GM12878 (cell line): ENCODE measurements around the gene COL25A1. TPM values are rescaled to one million over a fixed set of nuclear protein-coding genes. Genes with fewer than 3 reads are reported as not detected.

Experiments
- ATAC-seq: fragments of 200-7000 bp; cut with Tn5 transposase; 3 replicates; pipeline ENCODE4 v1.9.1; 2020; ENCODE audit warnings: mild to moderate bottlenecking, moderate library complexity
- BruUV-seq: library from RNA; stranded (reverse); fragments of 400-500 nt; replicated peaks from 2 replicates; lab custom pipeline; 2021; lab: Mats Ljungman, UMichigan
- CTCF ChIA-PET: fragments of 300-600 bp; sonication (Branson Sonifier 250); formaldehyde crosslinking; extraction: SDS; loops from one replicate; lab custom pipeline; 2021; ENCODE audit warnings: inconsistent platforms; lab: Yijun Ruan, JAX
- POLR2A ChIA-PET: fragments of 350-600 bp; formaldehyde crosslinking; extraction: SDS; loops from one replicate; lab custom pipeline; 2021; ENCODE audit warnings: inconsistent platforms; lab: Charles Lee
- RAD21 ChIA-PET: fragments of 300-600 bp; sonication (Branson Sonifier 250); formaldehyde crosslinking; loops from one replicate; lab custom pipeline; 2023; ENCODE audit warnings: antibody characterized with exemption; ENCODE audit not compliant: unreplicated experiment; lab: Charles Lee
- SMC1A ChIA-PET: fragments of 300-600 bp; sonication (Branson Sonifier 250); formaldehyde crosslinking; loops from one replicate; lab custom pipeline; 2023; ENCODE audit not compliant: unreplicated experiment, uncharacterized antibody; lab: Charles Lee
- DNase-seq: peaks from one replicate; pipeline ENCODE4 v3.0.0-alpha.2; 2011; ENCODE audit warnings: low read depth, low spot score
- FAIRE-seq: peaks from 3 replicates; lab custom pipeline; 2011; peaks lifted over from hg19 to GRCh38; lab: Jason Lieb, UNC
- H2AFZ ChIP-seq: 2 replicates; pipeline ENCODE4 v1.6.0; 2011; ENCODE audit warnings: low read depth, low read length, control low read depth; ENCODE audit not compliant: control insufficient read depth
- H3K27ac ChIP-seq: 2 replicates; pipeline ENCODE4 v1.5.1; 2011; ENCODE audit warnings: control low read depth; ENCODE audit not compliant: control insufficient read depth, insufficient read depth
- H3K27me3 ChIP-seq, 2 experiments: replicated peaks in 1 of 2; 2 replicates each; pipeline versions ENCODE4 v1.6.0 to v1.6.1; 2011; ENCODE audit warnings: low read length in 1 of 2; ENCODE audit not compliant: control insufficient read depth in 2 of 2, insufficient read depth in 2 of 2
- H3K36me3 ChIP-seq, 2 experiments: 2 replicates each; pipeline ENCODE4 v1.5.1; 2011; ENCODE audit warnings: low read length in 1 of 2; ENCODE audit not compliant: control insufficient read depth in 2 of 2, insufficient read depth in 2 of 2
- H3K4me1 ChIP-seq: 2 replicates; pipeline ENCODE4 v1.6.1; 2011; ENCODE audit warnings: mild to moderate bottlenecking, low read length, moderate library complexity, mixed read lengths; ENCODE audit not compliant: control insufficient read depth, insufficient read depth
- H3K4me2 ChIP-seq: 2 replicates; pipeline ENCODE4 v1.6.0; 2011; ENCODE audit warnings: control low read depth; ENCODE audit not compliant: control insufficient read depth, insufficient read depth
- H3K4me3 ChIP-seq: fragments of 200-600 bp; sonication (generic); 2 replicates; pipeline ENCODE4 v1.5.1; 2016
- H3K79me2 ChIP-seq: 2 replicates; pipeline ENCODE4 v1.6.0; 2011; ENCODE audit warnings: low read length; ENCODE audit not compliant: control insufficient read depth, insufficient read depth
- H3K9ac ChIP-seq: 2 replicates; pipeline ENCODE4 v1.8.0; 2011; ENCODE audit warnings: low read length, control low read depth, mixed read lengths; ENCODE audit not compliant: control insufficient read depth, insufficient read depth
- H3K9me3 ChIP-seq: replicated peaks from 3 replicates; pipeline ENCODE4 v1.5.1; 2011; ENCODE audit warnings: mild to moderate bottlenecking, low read length; ENCODE audit not compliant: control insufficient read depth, insufficient read depth
- H4K20me1 ChIP-seq: 2 replicates; pipeline ENCODE4 v1.6.0; 2011; ENCODE audit not compliant: control insufficient read depth, insufficient read depth
- GATAD2B ChIP-seq: fragments of 450-650 bp; conservative IDR thresholded peaks from 2 replicates; pipeline ENCODE4 v1.6.1; 2017; ENCODE audit warnings: low read depth, mild to moderate bottlenecking, moderate library complexity
- JUNB ChIP-seq: IDR thresholded peaks from 2 replicates; pipeline ENCODE4 v1.6.1; 2016; ENCODE audit warnings: antibody characterized with exemption, mild to moderate bottlenecking
- MXI1 ChIP-seq: fragments of 150-350 bp; IDR thresholded peaks from 2 replicates; pipeline ENCODE4 v1.6.1; 2011; ENCODE audit warnings: low read depth, mild to moderate bottlenecking, inconsistent platforms, low read length, improper control_type of control experiment
- NBN ChIP-seq: fragments of 450-650 bp; IDR thresholded peaks from 2 replicates; pipeline ENCODE4 v1.6.1; 2016
- NFYA ChIP-seq: IDR thresholded peaks from 2 replicates; pipeline ENCODE4 v1.6.1; 2011; ENCODE audit warnings: low read depth, mild to moderate bottlenecking, low read length, improper control_type of control experiment, borderline replicate concordance
- NFYB ChIP-seq: IDR thresholded peaks from 2 replicates; pipeline ENCODE4 v1.6.1; 2011; ENCODE audit warnings: low read depth, mild to moderate bottlenecking, low read length, improper control_type of control experiment, moderate library complexity; ENCODE audit not compliant: insufficient read depth
- ZZZ3 ChIP-seq: IDR thresholded peaks from 2 replicates; pipeline ENCODE4 v1.6.1; 2011; ENCODE audit warnings: low read depth; ENCODE audit not compliant: control insufficient read depth, insufficient read length
- WGBS: methylation state at CpG from one replicate; pipeline ENCODE4 v1.1.6; 2016; ENCODE audit warnings: low lambda C conversion rate; ENCODE audit not compliant: insufficient replicate concordance, insufficient coverage; ENCODE audit errors: missing lambda C conversion rate; 5-methylcytosine and 5-hydroxymethylcytosine counted together
- in situ Hi-C: fragments of 300-500 bp; cut with MboI; formaldehyde crosslinking; loops from 9 replicates; pipeline ENCODE4 v1.14.3; 2018; ENCODE audit warnings: mixed read lengths
- intact Hi-C: fragments of 100-400 bp; cut with micrococcal nuclease; formaldehyde crosslinking; loops from one replicate; pipeline ENCODE4 v1.14.2; 2022; ENCODE audit not compliant: unreplicated experiment
- polyA plus RNA-seq, 11 experiments: library from polyadenylated mRNA; depleted of rRNA in 4 of 11; unstranded in 6 of 11; stranded (reverse) in 5 of 11; fragments of >200 nt; fragmentation: Nextera tagmentation in 4 of 11; fragmentation: Illumina TruSeq in 1 of 11; extraction: Ambion mirVana in 4 of 11; extraction: Trizol in 1 of 11; gene quantifications; 1 replicate in 1 of 11; 2 replicates in 10 of 11; pipeline versions ENCODE4 v1.2.1 to v1.2.3, GENCODE V29; 2011 to 2016; ENCODE audit warnings: inconsistent platforms in 2 of 11, missing spikeins in 2 of 11, low read depth in 1 of 11
- total RNA-seq, 4 experiments: library from RNA; depleted of rRNA in 3 of 4; stranded (reverse); fragments of >200 nt in 3 of 4; fragmentation: Illumina TruSeq in 1 of 4; extraction: Trizol in 1 of 4; gene quantifications; 2 replicates each; pipeline versions ENCODE4 v1.2.1 to v1.2.3, GENCODE V29; 2013 to 2021

COL25A1 gene
- total and polyA plus RNA-seq, 10 of the 15 experiments (the other 5 are each of a cell fraction or from before 2014, with no cell fraction given): 0.01 to 0.26 (median 0.12) TPM; not detected in 6

- no peak overlapping the region for H3K4me3 ChIP-seq
- no peak overlapping the region for H2AFZ ChIP-seq
- FAIRE-seq (no peak), DNase-seq (no peak), ATAC-seq (no peak)
- in situ Hi-C loops (no loop called here), intact Hi-C loops (no loop called here)
- no peak overlapping the region for H3K4me2 ChIP-seq
- H4K20me1 ChIP-seq: no peaks in the 10 kb centered on the region
- SMC1A ChIA-PET: no interaction called here
- BruUV-seq: no TSS peak
- H3K27ac ChIP-seq: no peak overlapping the region
- H3K27me3 ChIP-seq: no peaks in the 10 kb centered on the region
- no peaks in the 10 kb centered on the region for H3K4me1 ChIP-seq
- H3K79me2 ChIP-seq: no peaks in the 10 kb centered on the region
- H3K9me3 ChIP-seq: no peaks in the 10 kb centered on the region
- H3K36me3 ChIP-seq: no peaks in the 10 kb centered on the region
- H3K9ac ChIP-seq: no peak overlapping the region
- no peak for TF ChIP-seq GATAD2B
- POLR2A ChIA-PET: no interaction called here
- CTCF ChIA-PET: no interaction called here
- RAD21 ChIA-PET: no interaction called here
- 16% methylated on average over 6 of the region's 6 CpGs for WGBS
Observed at GRCh38 chr4:108982402-108983185, 319.9 kb downstream of the COL25A1 start.

- no peak overlapping the region for H3K27ac ChIP-seq
- RAD21 ChIA-PET: no interaction called here
- H3K4me3 ChIP-seq: no peak overlapping the region
- no peak for FAIRE-seq
- H3K4me1 ChIP-seq: no peaks in the 10 kb centered on the region
- WGBS: 37% methylated on average over 10 of the region's 10 CpGs
- intact Hi-C loops: no loop called here
- TF ChIP-seq MXI1 (no peak), NFYB (no peak), JUNB (no peak), ZZZ3 (no peak), NFYA (no peak), NBN (no peak)
- no peak overlapping the region for H2AFZ ChIP-seq
- H3K79me2 ChIP-seq: no peaks in the 10 kb centered on the region
- no peak for DNase-seq
- SMC1A ChIA-PET: interaction anchor here (1.0 kb wide), 1 partner anchor 16 kb away, joined by 3 read pairs; no protein-coding TSS in a partner anchor
- BruUV-seq: no TSS peak
- no peaks in the 10 kb centered on the region for H3K27me3 ChIP-seq
- H3K4me2 ChIP-seq: no peak overlapping the region
- no peaks in the 10 kb centered on the region for H3K36me3 ChIP-seq
- CTCF ChIA-PET: no interaction called here
- no peak for ATAC-seq
- in situ Hi-C loops: no loop called here
- POLR2A ChIA-PET: no interaction called here
- H3K9me3 ChIP-seq: no peaks in the 10 kb centered on the region
- no peak overlapping the region for H3K9ac ChIP-seq
- H4K20me1 ChIP-seq: no peaks in the 10 kb centered on the region
Observed at GRCh38 chr4:108980455-108981239, 321.8 kb downstream of the COL25A1 start.
